HG02610 (cell line): ENCODE results near the gene ZNF669.

Experiments used
- ATAC-seq: cut with Tn5 transposase; IDR thresholded peaks from one replicate; pipeline ENCODE4 v1.9.1; 2021; ENCODE audit warnings: mild to moderate bottlenecking, moderate library complexity; ENCODE audit not compliant: unreplicated experiment

ZNF669 gene

DNA sequence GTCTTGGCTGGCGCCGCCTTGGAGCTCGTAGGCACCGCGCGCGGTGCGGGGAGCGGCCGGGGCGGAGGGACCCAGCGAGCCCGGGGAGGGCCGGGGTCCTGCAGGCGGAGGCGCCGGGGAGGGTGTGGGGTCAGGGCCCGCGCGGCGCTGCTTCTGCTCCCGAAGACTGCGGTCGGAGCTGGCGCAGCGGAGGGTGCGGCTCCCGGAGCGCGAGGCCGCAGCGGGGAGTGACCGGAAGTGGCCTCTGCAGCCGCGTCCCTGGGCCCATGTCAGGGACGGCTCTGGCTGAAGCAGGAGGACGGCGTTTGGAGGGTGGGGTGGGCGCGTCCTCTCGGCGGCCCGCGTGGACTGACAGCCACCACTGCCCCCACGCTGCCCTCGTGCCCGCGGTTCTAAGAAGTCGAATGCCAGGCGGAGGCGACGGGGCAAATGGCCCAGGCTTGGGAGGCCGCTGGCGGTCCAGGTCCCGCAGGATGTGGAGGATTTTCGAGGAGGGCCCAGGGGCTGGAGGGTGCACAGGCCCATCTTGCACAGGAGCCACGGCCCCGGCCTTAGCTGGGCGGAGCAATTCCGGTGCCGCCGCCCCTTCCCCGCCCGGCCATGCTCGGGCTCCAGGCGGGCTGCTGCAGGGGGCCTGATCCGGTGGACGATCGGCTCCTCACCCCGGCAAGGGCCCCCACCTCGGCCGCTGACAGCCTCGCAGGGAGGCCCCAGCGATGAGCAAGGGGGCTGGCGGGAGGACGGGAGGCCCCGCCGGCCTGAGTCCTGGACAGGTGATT is 7.7 kb upstream of the ZNF669 start:
- no peak for ATAC-seq

DNA sequence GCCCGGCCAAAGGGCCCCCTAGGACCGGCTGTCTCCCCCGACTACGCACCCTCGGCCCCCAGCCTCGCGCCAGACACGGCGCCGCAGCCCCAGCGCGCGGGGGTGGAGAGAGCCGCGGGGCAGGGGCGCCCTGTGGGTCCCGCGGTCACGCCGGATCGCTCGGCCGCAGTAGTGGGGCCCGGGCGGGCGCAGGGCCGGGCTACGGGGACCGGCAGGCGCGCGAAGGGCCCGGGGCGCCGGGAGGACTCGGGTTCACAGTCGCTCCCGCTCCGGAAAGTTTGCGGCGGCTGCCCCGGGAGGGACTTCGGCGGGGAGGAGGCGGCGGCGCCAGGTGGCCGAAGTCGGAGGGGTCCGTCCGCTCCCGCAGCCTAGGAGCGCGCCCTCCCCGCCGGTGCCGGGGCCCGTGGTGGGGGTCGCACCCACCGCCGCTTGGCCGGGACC is 7.1 kb upstream of the ZNF669 start:
- ATAC-seq: no peak

- ATAC-seq: no peak
These were observed 6.6 kb upstream of the ZNF669 start for GRCh38 chr1:247110627-247111258.

GRCh38 chr1:247107694-247108093 is 3.5 kb upstream of the ZNF669 start:
- ATAC-seq: no peak

- ATAC-seq: no peak
These were observed 1.8 kb upstream of the ZNF669 start for GRCh38 chr1:247105966-247106365.

DNA sequence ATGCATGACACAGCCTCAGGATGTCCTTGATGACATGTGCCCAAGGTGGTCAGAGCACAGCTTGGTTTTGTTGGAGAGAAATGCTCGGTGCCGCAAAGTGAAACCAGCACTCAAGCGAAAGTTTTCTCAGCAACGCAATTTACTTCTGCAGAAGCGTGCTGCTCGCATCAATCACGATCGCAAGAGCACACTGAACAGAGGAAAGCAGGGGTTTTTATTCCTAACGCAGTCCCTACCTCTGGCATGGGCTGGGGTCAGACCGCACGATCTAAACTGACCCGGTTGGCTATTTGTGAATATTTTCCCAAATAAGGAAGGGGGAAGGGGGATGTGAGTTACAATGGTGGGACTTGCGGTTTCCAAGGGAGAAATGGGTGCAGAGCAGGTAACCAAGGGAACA is 809 bp upstream of the ZNF669 start:
- no peak for ATAC-seq

GRCh38 chr1:247102381-247102780 is 1.8 kb downstream of the ZNF669 start:
- no peak for ATAC-seq

GRCh38 chr1:247100676-247101279 is 3.4 kb downstream of the ZNF669 start:
- no peak for ATAC-seq

DNA sequence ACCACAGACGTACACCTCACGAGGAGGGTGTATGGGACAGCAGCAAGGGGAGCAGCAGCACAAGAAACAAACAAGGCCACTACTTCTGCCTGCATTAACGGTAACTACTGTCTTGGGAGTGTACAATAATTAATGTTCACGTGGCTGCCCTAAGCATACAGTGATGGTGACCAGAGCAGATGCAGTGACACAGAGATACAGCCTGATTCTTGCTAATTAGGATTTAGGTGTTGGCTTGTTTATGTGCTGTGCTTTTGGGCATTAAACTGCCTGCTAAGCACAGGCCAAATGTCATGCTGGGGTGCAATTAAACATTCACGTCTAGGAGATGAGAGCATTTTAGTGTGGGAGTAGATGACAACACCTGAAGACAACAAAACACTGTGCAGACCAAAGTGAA is 7.2 kb downstream of the ZNF669 start:
- no peak for ATAC-seq

GRCh38 chr1:247096544-247096943 is 7.6 kb downstream of the ZNF669 start:
- no peak for ATAC-seq

- ATAC-seq: no peak
These were observed 8.0 kb downstream of the ZNF669 start for GRCh38 chr1:247096112-247096511.

DNA sequence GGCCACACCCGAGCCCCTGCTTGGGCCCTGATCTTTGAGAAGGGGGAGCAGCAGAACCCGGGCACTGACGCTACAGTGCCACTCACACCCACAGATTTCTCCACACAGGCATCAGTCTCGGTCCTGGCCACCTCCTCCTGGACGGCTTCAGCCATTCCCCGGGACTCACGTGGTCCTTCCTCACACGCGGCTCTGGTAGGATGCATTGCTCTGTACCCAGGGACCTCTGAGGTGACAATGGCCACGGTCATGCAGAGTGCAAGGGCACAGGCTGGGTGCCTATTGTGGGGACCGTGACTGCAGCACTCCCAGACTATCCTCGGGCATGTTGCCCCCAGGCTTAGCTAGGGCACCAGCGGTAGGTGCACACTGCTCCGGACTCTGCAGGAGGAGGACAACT is 13.7 kb downstream of the ZNF669 start:
- no peak for ATAC-seq

- ATAC-seq: no peak
These were observed 14.4 kb downstream of the ZNF669 start for GRCh38 chr1:247089616-247090375.

DNA sequence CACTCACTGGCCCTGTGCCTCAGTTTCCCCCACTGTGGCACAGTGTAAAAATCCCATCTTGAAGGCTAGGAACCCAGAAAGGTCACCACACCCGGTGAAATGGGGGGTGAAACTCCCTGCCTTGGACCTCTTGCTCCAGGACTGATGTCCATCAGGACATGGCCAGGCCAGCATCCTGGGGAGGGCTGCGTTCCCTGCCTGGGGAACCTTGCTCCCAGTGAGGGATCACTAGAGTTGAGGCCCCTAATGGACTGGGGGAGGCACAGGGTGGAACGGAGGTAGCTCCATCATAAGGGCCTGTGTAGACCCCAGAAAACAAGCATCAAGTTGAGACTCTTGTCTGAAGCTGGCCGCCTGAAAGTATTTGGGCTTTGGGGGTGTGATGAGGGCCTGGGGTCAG is 15.2 kb downstream of the ZNF669 start:
- ATAC-seq: no peak

DNA sequence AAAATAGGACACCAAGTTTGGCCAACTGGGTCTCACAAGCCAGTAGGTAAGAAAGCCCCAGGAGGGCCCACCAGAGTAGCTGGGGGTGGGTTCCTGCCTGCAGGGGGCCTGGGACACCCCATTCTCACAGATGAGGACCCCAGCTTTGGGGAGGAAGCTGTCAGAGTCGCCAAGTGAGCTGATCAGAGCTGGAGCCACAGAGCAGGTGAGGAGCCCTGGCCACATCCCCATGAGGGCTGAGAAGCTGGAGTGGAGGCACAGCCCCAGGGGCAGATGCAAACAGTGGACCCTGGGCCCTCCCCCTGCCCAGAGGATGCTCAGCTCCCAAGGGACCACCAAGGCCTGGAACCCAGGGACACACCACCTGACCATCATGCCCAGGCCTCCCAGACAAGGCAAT is 16.9 kb downstream of the ZNF669 start:
- no peak for ATAC-seq

- no peak for ATAC-seq
These were observed 18.8 kb downstream of the ZNF669 start for GRCh38 chr1:247085310-247085709.

- no peak for ATAC-seq
These were observed 19.4 kb downstream of the ZNF669 start for GRCh38 chr1:247084771-247085170.

GRCh38 chr1:247079141-247079874 is 24.8 kb downstream of the ZNF669 start:
- ATAC-seq: no peak

DNA sequence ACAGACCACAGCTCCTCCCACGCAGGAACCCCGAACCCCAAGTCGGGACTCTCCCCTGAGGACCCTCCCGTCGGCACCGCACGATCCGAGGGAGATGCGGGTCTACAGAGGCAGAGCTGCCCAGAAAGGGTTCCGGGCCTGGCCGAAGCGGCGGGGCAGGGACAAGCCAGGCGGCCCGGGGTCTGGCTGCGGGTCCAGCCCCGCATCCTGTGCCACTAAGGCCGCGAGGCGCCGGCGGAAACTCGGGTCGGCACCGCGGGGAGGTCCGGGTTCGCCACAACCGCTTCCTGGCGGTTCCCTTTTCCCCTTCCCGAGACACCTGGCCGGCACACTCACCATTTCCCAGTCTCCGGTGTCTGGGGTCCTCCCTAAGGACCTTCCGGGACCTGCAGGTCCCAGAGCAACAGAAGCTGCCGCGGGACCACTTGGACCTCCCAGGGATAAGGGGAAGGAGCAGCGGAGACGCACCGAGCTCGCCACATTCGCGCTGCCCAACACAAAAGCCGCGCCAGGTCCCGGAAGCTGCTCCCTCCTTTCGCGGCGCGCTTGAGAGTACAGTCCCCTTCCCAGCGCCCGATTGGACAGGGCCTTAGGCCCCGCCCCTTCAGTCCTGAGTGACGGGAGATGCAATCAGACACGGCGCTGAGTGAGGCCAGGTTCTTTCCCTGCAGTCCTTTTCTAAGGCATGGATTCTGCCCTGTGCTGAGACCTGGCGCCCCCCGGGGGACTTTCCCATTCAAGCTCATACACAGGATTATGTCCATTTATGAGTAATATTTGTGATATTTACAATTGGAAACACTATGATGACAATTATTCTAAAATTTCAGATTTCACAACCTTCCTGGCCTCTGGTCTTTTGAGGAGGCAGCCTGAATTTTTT is 25.7 kb downstream of the ZNF669 start, which contains the start of gene ZNF670:
ZNF670 (minus strand) TSS at position 554 of the 883 bp plus-strand sequence; CDS start at position 339, 215 bp downstream.
- ATAC-seq: peak; percentile 100

GRCh38 chr1:247077876-247078257 is 26.3 kb downstream of the ZNF669 start:
- ATAC-seq: no peak
